Peyer's patch (tissue), 4 donors: ENCODE results near the gene MLF1.

Experiments used
- POLR2A ChIP-seq, 2 donors: fragments of 450-650 bp; IDR thresholded peaks; one replicate each; pipeline ENCODE4 v1.5.1; 2017; ENCODE audit warnings: antibody characterized with exemption in 2 of 2, mild to moderate bottlenecking in 2 of 2, moderate library complexity in 2 of 2
- TF ChIP-seq, protein P1 (sequence below), 6 experiments: fragments of 450-650 bp in 4 of 6; fragments of 200-600 bp in 2 of 6; sonication (generic) in 1 of 6; IDR thresholded peaks; one replicate each; pipeline ENCODE4 v1.5.1; 2017 to 2019; ENCODE audit warnings: antibody characterized with exemption in 6 of 6, mild to moderate bottlenecking in 3 of 6, moderate library complexity in 1 of 6

DNA sequence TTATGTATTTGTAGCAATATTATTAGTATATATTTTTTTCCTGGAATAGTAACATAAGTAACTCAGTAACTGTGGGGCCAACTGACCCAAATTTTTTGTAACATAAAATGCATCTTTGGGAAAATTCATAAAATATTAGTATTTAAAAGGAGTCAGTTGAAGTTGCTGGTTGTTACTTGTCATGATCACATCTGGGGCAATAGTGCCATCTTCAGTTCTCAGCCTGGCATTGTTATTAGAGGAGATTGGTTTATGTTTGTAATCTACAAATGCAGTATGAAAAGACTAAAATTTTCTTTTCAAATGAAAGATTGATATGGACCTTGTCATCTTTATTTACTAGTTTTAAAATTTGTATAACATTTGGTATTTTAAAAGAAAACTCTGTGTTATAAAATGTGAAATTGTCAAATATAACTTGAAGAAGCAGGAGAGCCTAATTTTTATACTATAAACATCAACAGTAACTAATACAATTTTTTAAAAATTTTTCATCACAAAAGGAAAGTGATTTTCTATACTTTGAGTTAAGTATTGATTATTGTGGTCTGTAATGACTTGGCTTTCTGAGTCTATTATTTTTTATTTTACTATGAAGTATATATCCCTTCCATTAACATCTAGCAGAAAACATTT lies 38.8 kb upstream of the MLF1 start:
- TF ChIP-seq, protein P1, sequence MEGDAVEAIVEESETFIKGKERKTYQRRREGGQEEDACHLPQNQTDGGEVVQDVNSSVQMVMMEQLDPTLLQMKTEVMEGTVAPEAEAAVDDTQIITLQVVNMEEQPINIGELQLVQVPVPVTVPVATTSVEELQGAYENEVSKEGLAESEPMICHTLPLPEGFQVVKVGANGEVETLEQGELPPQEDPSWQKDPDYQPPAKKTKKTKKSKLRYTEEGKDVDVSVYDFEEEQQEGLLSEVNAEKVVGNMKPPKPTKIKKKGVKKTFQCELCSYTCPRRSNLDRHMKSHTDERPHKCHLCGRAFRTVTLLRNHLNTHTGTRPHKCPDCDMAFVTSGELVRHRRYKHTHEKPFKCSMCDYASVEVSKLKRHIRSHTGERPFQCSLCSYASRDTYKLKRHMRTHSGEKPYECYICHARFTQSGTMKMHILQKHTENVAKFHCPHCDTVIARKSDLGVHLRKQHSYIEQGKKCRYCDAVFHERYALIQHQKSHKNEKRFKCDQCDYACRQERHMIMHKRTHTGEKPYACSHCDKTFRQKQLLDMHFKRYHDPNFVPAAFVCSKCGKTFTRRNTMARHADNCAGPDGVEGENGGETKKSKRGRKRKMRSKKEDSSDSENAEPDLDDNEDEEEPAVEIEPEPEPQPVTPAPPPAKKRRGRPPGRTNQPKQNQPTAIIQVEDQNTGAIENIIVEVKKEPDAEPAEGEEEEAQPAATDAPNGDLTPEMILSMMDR (IDR thresholded peaks at IDR 0.05) = peak in 4 of 6 experiments; percentile 29 to 65 (median 60)
- TF ChIP-seq POLR2A (IDR thresholded peaks at IDR 0.05) = no peak
